GM12878 (cell line): ENCODE measurements around the gene ATRNL1. TPM values are rescaled to one million over a fixed set of nuclear protein-coding genes. Genes with fewer than 3 reads are reported as not detected.
"Not testable (repeated sequence)": the region's sequence is repeated elsewhere in the genome, so short reads cannot be mapped to it uniquely, and the experiment has no call there.

ENCODE experiments used
- ATAC-seq: fragments of 200-7000 bp; cut with Tn5 transposase; 3 replicates; pipeline ENCODE4 v1.9.1; 2020; ENCODE audit warnings: mild to moderate bottlenecking, moderate library complexity
- BruUV-seq: library from RNA; stranded (reverse); fragments of 400-500 nt; replicated peaks from 2 replicates; lab custom pipeline; 2021; lab: Mats Ljungman, UMichigan
- CTCF ChIA-PET: fragments of 300-600 bp; sonication (Branson Sonifier 250); formaldehyde crosslinking; extraction: SDS; loops from one replicate; lab custom pipeline; 2021; ENCODE audit warnings: inconsistent platforms; lab: Yijun Ruan, JAX
- POLR2A ChIA-PET: fragments of 350-600 bp; formaldehyde crosslinking; extraction: SDS; loops from one replicate; lab custom pipeline; 2021; ENCODE audit warnings: inconsistent platforms; lab: Charles Lee
- RAD21 ChIA-PET: fragments of 300-600 bp; sonication (Branson Sonifier 250); formaldehyde crosslinking; loops from one replicate; lab custom pipeline; 2023; ENCODE audit warnings: antibody characterized with exemption; ENCODE audit not compliant: unreplicated experiment; lab: Charles Lee
- SMC1A ChIA-PET: fragments of 300-600 bp; sonication (Branson Sonifier 250); formaldehyde crosslinking; loops from one replicate; lab custom pipeline; 2023; ENCODE audit not compliant: unreplicated experiment, uncharacterized antibody; lab: Charles Lee
- DNase-seq: peaks from one replicate; pipeline ENCODE4 v3.0.0-alpha.2; 2011; ENCODE audit warnings: low read depth, low spot score
- FAIRE-seq: peaks from 3 replicates; lab custom pipeline; 2011; peaks lifted over from hg19 to GRCh38; lab: Jason Lieb, UNC
- H2AFZ ChIP-seq: 2 replicates; pipeline ENCODE4 v1.6.0; 2011; ENCODE audit warnings: low read depth, low read length, control low read depth; ENCODE audit not compliant: control insufficient read depth
- H3K27ac ChIP-seq: 2 replicates; pipeline ENCODE4 v1.5.1; 2011; ENCODE audit warnings: control low read depth; ENCODE audit not compliant: control insufficient read depth, insufficient read depth
- H3K27me3 ChIP-seq, 2 experiments: replicated peaks in 1 of 2; 2 replicates each; pipeline versions ENCODE4 v1.6.0 to v1.6.1; 2011; ENCODE audit warnings: low read length in 1 of 2; ENCODE audit not compliant: control insufficient read depth in 2 of 2, insufficient read depth in 2 of 2
- H3K36me3 ChIP-seq, 2 experiments: 2 replicates each; pipeline ENCODE4 v1.5.1; 2011; ENCODE audit warnings: low read length in 1 of 2; ENCODE audit not compliant: control insufficient read depth in 2 of 2, insufficient read depth in 2 of 2
- H3K4me1 ChIP-seq: 2 replicates; pipeline ENCODE4 v1.6.1; 2011; ENCODE audit warnings: mild to moderate bottlenecking, low read length, moderate library complexity, mixed read lengths; ENCODE audit not compliant: control insufficient read depth, insufficient read depth
- H3K4me2 ChIP-seq: 2 replicates; pipeline ENCODE4 v1.6.0; 2011; ENCODE audit warnings: control low read depth; ENCODE audit not compliant: control insufficient read depth, insufficient read depth
- H3K4me3 ChIP-seq: fragments of 200-600 bp; sonication (generic); 2 replicates; pipeline ENCODE4 v1.5.1; 2016
- H3K79me2 ChIP-seq: 2 replicates; pipeline ENCODE4 v1.6.0; 2011; ENCODE audit warnings: low read length; ENCODE audit not compliant: control insufficient read depth, insufficient read depth
- H3K9ac ChIP-seq: 2 replicates; pipeline ENCODE4 v1.8.0; 2011; ENCODE audit warnings: low read length, control low read depth, mixed read lengths; ENCODE audit not compliant: control insufficient read depth, insufficient read depth
- H3K9me3 ChIP-seq: replicated peaks from 3 replicates; pipeline ENCODE4 v1.5.1; 2011; ENCODE audit warnings: mild to moderate bottlenecking, low read length; ENCODE audit not compliant: control insufficient read depth, insufficient read depth
- H4K20me1 ChIP-seq: 2 replicates; pipeline ENCODE4 v1.6.0; 2011; ENCODE audit not compliant: control insufficient read depth, insufficient read depth
- BACH1 ChIP-seq: fragments of 450-650 bp; IDR thresholded peaks from 2 replicates; pipeline ENCODE4 v1.6.1; 2017; ENCODE audit warnings: mild to moderate bottlenecking, borderline replicate concordance
- CHD2 ChIP-seq: IDR thresholded peaks from 2 replicates; pipeline ENCODE4 v1.6.1; 2011; ENCODE audit warnings: low read depth, low read length, improper control_type of control experiment, borderline replicate concordance
- EP300 ChIP-seq, 2 experiments: fragments of 150-350 bp in 1 of 2; IDR thresholded peaks; 2 replicates each; pipeline ENCODE4 v1.6.1; 2011 to 2012; ENCODE audit warnings: low read depth in 2 of 2, low read length in 2 of 2, borderline replicate concordance in 1 of 2, improper control_type of control experiment in 1 of 2, inconsistent platforms in 1 of 2; ENCODE audit not compliant: control insufficient read depth in 1 of 2
- MXI1 ChIP-seq: fragments of 150-350 bp; IDR thresholded peaks from 2 replicates; pipeline ENCODE4 v1.6.1; 2011; ENCODE audit warnings: low read depth, mild to moderate bottlenecking, inconsistent platforms, low read length, improper control_type of control experiment
- POLR2AphosphoS2 ChIP-seq: IDR thresholded peaks from 2 replicates; pipeline ENCODE4 v1.6.1; 2011; ENCODE audit warnings: low read depth, mild to moderate bottlenecking, low read length, improper control_type of control experiment, moderate library complexity
- STAT3 ChIP-seq: IDR thresholded peaks from 2 replicates; pipeline ENCODE4 v1.6.1; 2011; ENCODE audit warnings: low read depth, low read length, improper control_type of control experiment
- USF2 ChIP-seq: IDR thresholded peaks from 2 replicates; pipeline ENCODE4 v1.6.1; 2011; ENCODE audit warnings: low read depth, low read length, improper control_type of control experiment, borderline replicate concordance
- ZNF207 ChIP-seq: fragments of 450-650 bp; IDR thresholded peaks from 2 replicates; pipeline ENCODE4 v1.6.1; 2014; ENCODE audit warnings: antibody characterized with exemption, mild to moderate bottlenecking, borderline replicate concordance
- WGBS: methylation state at CpG from one replicate; pipeline ENCODE4 v1.1.6; 2016; ENCODE audit warnings: low lambda C conversion rate; ENCODE audit not compliant: insufficient replicate concordance, insufficient coverage; ENCODE audit errors: missing lambda C conversion rate; 5-methylcytosine and 5-hydroxymethylcytosine counted together
- in situ Hi-C: fragments of 300-500 bp; cut with MboI; formaldehyde crosslinking; loops from 9 replicates; pipeline ENCODE4 v1.14.3; 2018; ENCODE audit warnings: mixed read lengths
- intact Hi-C: fragments of 100-400 bp; cut with micrococcal nuclease; formaldehyde crosslinking; loops from one replicate; pipeline ENCODE4 v1.14.2; 2022; ENCODE audit not compliant: unreplicated experiment
- polyA plus RNA-seq, 11 experiments: library from polyadenylated mRNA; depleted of rRNA in 4 of 11; unstranded in 6 of 11; stranded (reverse) in 5 of 11; fragments of >200 nt; fragmentation: Nextera tagmentation in 4 of 11; fragmentation: Illumina TruSeq in 1 of 11; extraction: Ambion mirVana in 4 of 11; extraction: Trizol in 1 of 11; gene quantifications; 1 replicate in 1 of 11; 2 replicates in 10 of 11; pipeline versions ENCODE4 v1.2.1 to v1.2.3, GENCODE V29; 2011 to 2016; ENCODE audit warnings: inconsistent platforms in 2 of 11, missing spikeins in 2 of 11, low read depth in 1 of 11
- total RNA-seq, 4 experiments: library from RNA; depleted of rRNA in 3 of 4; stranded (reverse); fragments of >200 nt in 3 of 4; fragmentation: Illumina TruSeq in 1 of 4; extraction: Trizol in 1 of 4; gene quantifications; 2 replicates each; pipeline versions ENCODE4 v1.2.1 to v1.2.3, GENCODE V29; 2013 to 2021

ATRNL1 gene
- total and polyA plus RNA-seq, 10 of the 15 experiments (the other 5 are each of a cell fraction or from before 2014, with no cell fraction given), result 0.03 to 1.4 (median 0.34) TPM

- TF ChIP-seq CHD2 (no peak), MXI1 (no peak), BACH1 (no peak), ZNF207 (no peak), USF2 (no peak), STAT3 (no peak)
Measured at GRCh38 chr10:115745943-115746342, 652.8 kb downstream of the ATRNL1 start (continued).

- 29% methylated on average over 2 of the region's 2 CpGs for WGBS
- no TSS peak for BruUV-seq
- FAIRE-seq, result no peak
- H3K9me3 ChIP-seq, result no peaks in the 10 kb centered on the region
- H3K4me1 ChIP-seq, result no peaks in the 10 kb centered on the region
- no peak overlapping the region for H3K9ac ChIP-seq
- no peak overlapping the region for H2AFZ ChIP-seq
- SMC1A ChIA-PET, result no interaction called here
- no peaks in the 10 kb centered on the region for H3K27me3 ChIP-seq
- in situ Hi-C loops, result no loop called here
- DNase-seq, result no peak
- no peak overlapping the region for H3K4me2 ChIP-seq
- H3K36me3 ChIP-seq, result no peaks in the 10 kb centered on the region
- H3K4me3 ChIP-seq, result no peak overlapping the region
- POLR2A ChIA-PET, result no interaction called here
- TF ChIP-seq EP300 (IDR thresholded peaks at IDR 0.05; ENCODE audit: borderline replicate concordance in 1 of 2, control insufficient read depth in 1 of 2, low read depth in 2 of 2, low read length in 2 of 2) (no peak), POLR2AphosphoS2 (no peak)
- TF ChIP-seq, all 136 proteins: peak for 0
- H4K20me1 ChIP-seq, result no peaks in the 10 kb centered on the region
- no peak for ATAC-seq
- intact Hi-C loops, result no loop called here
- ChIA-PET RAD21 (no interaction called here), CTCF (no interaction called here)
- no peak overlapping the region for H3K27ac ChIP-seq
- H3K79me2 ChIP-seq, result no peaks in the 10 kb centered on the region
Measured at GRCh38 chr10:115747811-115748210, 654.6 kb downstream of the ATRNL1 start.

- ATAC-seq, in situ Hi-C loops, POLR2A ChIA-PET, H3K4me2 ChIP-seq, RAD21 ChIA-PET, H3K79me2 ChIP-seq, H3K36me3 ChIP-seq, H2AFZ ChIP-seq, DNase-seq, H3K4me3 ChIP-seq, intact Hi-C loops, BruUV-seq, H3K9ac ChIP-seq, H4K20me1 ChIP-seq, H3K27me3 ChIP-seq, CTCF ChIA-PET, H3K4me1 ChIP-seq, H3K27ac ChIP-seq, H3K9me3 ChIP-seq, FAIRE-seq: not testable (repeated sequence)
- SMC1A ChIA-PET, result interaction anchor here (1.2 kb wide), 1 partner anchor 11 kb away, joined by 3 read pairs; no protein-coding TSS in a partner anchor
- WGBS, result 29% methylated on average over 8 of the region's 8 CpGs
Measured at GRCh38 chr10:115758488-115758887, 665.3 kb downstream of the ATRNL1 start.
